ENCODE data around the gene TMEM170B. TPM values are rescaled to one million over a fixed set of nuclear protein-coding genes. Genes with fewer than 3 reads are reported as not detected.

TMEM170B gene
- total RNA-seq, 1 donor from 2014 or later = 4.0 TPM

DNA sequence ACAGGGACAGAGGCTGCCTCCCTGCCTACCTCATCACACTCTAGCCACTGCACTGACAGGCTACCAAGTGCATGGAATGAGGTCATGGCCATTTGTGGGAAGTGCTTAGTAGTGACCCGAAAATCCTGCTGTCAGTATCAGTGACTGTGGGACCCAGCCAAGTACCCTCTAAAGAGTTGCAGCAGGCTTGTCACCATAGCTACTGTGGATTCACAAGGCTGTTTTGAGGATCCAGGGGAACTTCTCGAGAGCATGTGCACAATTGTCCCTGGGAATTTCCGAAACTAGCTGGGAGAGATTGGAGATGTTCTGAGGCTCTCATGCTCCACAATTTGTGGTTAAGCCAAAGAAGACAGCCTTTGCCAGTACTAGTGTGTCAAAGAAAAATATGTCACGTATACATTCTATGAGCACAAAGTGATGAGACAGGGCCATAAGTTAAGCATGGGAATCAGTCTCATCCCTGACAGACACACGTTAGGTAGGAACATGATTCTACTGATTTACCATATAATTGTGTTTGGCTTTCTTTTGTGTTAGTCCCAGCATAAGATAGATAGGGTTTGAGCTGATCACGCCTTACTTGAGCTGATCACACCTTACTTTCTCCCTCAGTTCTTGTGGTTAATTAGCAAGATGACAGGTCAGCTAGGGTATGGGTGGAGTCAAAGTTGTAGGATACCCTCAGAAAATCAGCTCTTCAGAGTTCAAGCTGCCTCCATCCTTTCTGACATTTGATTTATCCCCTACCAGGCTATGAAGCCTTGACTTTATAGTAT is 42.6 kb upstream of the TMEM170B start:
- Mint-ChIP-seq H3K27ac (peak overlapping the region; percentile 24), H3K9me3 (no peaks in the 10 kb centered on the region), H3K27me3 (no peaks in the 10 kb centered on the region), H3K36me3 (no peaks in the 10 kb centered on the region), H3K4me3 (no peak overlapping the region), H3K4me1 (ENCODE audit: unreplicated experiment) (peaks cover 10% of the 10 kb centered on the region)
- no peak for TF ChIP-seq CTCF (conservative IDR thresholded peaks at IDR 0.05)
- DNase-seq (ENCODE audit: extremely low spot score, unreplicated experiment) = no peak

DNA sequence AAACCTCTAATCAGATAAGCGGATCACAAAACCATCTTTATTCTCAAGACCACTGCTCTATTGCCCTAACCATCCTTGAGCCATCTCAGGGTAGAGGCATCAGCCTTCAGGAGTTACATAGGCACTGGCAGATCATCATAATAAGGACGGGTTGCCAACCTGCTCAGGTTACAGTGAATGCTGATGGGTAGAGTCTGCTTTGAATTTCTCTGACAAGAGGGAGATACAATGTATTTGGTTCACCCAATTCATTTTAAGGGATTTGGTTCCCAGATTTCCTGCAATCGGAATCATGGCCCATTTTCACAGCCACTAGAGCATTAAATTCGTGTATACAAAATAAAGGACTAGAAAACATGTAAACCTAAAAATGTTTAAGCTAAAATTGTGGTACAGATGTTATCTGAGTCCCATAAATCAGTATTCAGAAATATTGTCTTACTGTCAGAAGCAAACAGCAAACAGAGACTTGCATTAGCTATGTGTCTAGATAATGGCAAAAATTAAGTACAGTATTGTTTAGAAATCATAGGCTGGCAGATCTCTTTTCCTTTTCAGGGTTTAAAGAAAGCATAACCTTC is 41.9 kb upstream of the TMEM170B start:
- Mint-ChIP-seq H3K4me3 (no peak overlapping the region), H3K36me3 (no peaks in the 10 kb centered on the region), H3K27me3 (no peaks in the 10 kb centered on the region), H3K4me1 (ENCODE audit: unreplicated experiment) (peaks cover 10% of the 10 kb centered on the region), H3K9me3 (no peaks in the 10 kb centered on the region), H3K27ac (peak overlapping the region; percentile 24)
- no peak for DNase-seq (ENCODE audit: extremely low spot score, unreplicated experiment)
- no peak for TF ChIP-seq CTCF (conservative IDR thresholded peaks at IDR 0.05)

- Mint-ChIP-seq H3K36me3 (no peaks in the 10 kb centered on the region), H3K9me3 (no peaks in the 10 kb centered on the region), H3K4me1 (ENCODE audit: unreplicated experiment) (peaks cover 10% of the 10 kb centered on the region), H3K27me3 (no peaks in the 10 kb centered on the region), H3K27ac (no peak overlapping the region), H3K4me3 (peak overlapping the region; percentile 16)
- DNase-seq (ENCODE audit: extremely low spot score, unreplicated experiment) = no peak
- TF ChIP-seq CTCF (conservative IDR thresholded peaks at IDR 0.05) = peak; percentile 95
Measured at GRCh38 chr6:11496152-11497060, 41.1 kb upstream of the TMEM170B start.

DNA sequence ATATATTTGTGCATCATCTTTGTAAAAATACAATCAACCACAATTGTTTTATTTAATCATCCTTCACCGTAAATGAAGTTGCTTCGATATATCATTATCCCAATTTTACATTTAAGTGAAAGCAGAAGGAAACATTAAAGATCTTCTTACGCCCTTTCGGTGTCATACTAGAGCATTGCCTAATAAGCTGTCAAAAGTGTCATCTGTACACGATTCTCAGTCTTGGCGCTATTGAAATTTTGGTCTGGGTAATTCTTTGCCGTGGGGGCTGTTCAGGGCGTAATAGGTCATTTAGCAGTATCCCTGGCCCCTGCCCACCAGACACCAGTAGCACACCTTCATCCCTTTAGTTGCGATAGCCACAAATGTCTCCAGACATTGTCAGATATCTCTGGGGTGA is 40.4 kb upstream of the TMEM170B start:
- Mint-ChIP-seq H3K36me3 (no peaks in the 10 kb centered on the region), H3K27me3 (no peaks in the 10 kb centered on the region), H3K9me3 (no peaks in the 10 kb centered on the region), H3K4me3 (no peak overlapping the region), H3K4me1 (ENCODE audit: unreplicated experiment) (peaks cover 10% of the 10 kb centered on the region), H3K27ac (no peak overlapping the region)
- DNase-seq (ENCODE audit: extremely low spot score, unreplicated experiment) = no peak
- TF ChIP-seq CTCF (conservative IDR thresholded peaks at IDR 0.05) = no peak

- no peaks in the 10 kb centered on the region for H3K36me3 Mint-ChIP-seq
- no peaks in the 10 kb centered on the region for H3K9me3 Mint-ChIP-seq
- H3K27me3 Mint-ChIP-seq = no peaks in the 10 kb centered on the region
- no peak for DNase-seq (ENCODE audit: extremely low spot score, unreplicated experiment)
- no peak overlapping the region for H3K4me3 Mint-ChIP-seq
- no peak overlapping the region for H3K27ac Mint-ChIP-seq
- H3K4me1 Mint-ChIP-seq (ENCODE audit: unreplicated experiment) = peaks cover 10% of the 10 kb centered on the region
- no peak for TF ChIP-seq CTCF (conservative IDR thresholded peaks at IDR 0.05)
Measured at GRCh38 chr6:11497881-11498280, 39.7 kb upstream of the TMEM170B start.
